SKM-1 treated with dmso at 0.1 percent for 144 hours (cell line): ENCODE results near the gene MFSD12.
"Not testable (repeated sequence)": the region's sequence is repeated elsewhere in the genome, so short reads cannot be mapped to it uniquely, and the experiment has no call there.

Experiments
- DNase-seq: peaks from one replicate; lab custom pipeline; 2025; ENCODE audit not compliant: unreplicated experiment; lab: John Stamatoyannopoulos, UW

Gene MFSD12

DNA sequence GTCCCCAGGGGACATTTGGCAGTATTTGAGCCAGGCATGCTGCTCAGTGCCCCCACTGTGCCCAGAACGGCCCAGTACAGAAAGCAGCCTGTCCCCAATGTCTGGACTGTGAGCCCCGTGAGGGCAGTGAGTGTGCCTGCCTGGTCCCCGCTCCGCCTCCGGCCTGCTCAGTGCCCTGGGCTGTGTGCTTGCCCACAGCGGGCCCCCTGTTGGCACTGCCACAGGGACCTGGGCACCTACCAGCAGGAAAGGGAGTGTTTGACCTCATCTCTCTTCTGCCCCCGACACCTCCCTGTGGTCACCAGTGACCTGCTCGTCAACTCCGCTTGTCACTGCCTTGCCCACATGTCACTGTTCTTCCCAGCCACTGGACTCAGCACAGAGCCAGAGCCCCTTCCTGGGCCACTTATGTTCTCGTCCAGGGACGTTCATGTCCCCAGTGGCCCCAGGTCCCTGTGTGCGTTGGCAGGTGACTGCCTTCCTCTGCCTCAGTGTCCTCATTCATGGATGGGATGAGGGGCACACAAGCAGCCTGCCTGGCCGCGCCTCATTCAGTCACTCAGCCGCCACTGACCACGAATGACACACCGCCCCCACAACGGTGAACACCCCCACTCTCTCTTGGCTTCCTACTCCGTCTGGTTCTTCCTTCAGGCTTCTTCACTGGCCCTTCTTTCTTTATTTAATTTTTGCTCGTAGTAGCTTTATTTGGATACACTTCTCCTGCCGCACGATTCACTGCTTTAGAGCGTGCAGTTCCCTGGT is 48.4 kb downstream of the MFSD12 start:
- DNase-seq = no peak

DNA sequence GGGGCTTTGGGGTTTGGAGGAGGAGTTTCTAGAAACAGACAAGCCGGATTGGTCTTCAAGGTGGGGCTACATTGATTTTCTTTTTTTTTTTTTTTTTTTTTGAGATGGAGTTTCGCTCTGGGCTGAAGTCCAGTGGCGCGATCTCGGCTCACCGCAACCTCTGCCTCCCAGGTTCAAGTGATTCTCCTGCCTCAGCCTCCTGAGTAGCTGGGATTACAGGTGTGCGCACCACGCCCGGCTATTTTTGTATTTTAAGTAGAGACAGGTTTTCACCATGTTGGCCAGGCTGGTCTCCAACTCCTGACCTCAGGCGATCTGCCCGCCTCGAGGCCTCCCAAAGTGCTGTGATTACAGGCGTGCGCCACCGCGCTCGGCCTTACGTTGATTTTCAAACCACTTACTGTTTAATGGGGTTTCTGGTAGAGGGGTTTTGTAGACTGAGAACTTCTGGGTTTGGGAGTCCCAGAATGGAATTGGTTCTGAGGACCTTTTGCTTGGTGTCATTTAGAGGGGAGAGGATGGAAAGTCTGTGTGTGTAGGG is 49.2 kb downstream of the MFSD12 start:
- not testable (repeated sequence) for DNase-seq

DNA sequence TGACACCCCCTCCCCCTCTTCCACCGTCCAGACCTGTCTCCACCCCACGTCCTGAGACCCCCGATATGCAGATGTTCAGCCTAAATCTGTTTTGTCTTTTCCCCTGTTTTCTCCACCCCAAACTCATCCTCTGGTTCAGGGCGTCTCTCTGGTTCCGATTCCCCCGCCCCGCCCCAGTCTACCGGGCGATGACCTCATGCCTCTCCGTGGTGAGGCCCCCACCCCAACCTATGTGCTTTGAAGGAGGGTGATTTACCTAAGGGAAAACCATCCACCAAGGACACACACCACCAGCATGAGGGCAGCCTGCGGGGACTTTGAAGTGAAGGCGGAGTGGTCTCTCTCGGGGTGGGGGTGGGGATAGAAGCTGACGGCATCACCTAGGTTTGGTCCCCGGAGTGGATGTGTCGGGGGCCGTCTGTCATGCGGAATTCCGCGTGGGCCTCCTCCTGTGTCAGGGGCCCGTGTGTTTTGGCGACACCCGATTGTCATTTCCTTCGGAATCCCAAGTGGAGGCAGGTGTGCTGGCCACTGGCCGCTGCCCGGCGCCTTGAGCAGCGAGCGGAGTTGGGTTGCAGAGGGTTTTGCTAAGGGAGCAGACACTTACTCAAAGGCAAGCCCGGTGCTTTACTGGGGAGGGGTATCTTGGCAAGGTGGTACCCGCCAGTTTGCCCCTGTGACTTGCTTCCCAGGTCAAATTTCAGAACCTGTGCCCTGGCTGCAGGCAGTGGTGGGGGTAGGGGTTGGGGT is 49.8 kb downstream of the MFSD12 start:
- DNase-seq = no peak

- no peak for DNase-seq
These were observed 50.7 kb downstream of the MFSD12 start for GRCh38 chr19:3506384-3507340.

- DNase-seq = peak; percentile 95
These were observed 51.6 kb downstream of the MFSD12 start, which contains the start of gene FZR1 for GRCh38 chr19:3505598-3506383. Gene FZR1 (plus strand): TSS chr19:3506311. CDS start chr19:3522990, 16,679 bp downstream.

GRCh38 chr19:3504735-3505134 is 52.7 kb downstream of the MFSD12 start:
- DNase-seq = no peak

- no peak for DNase-seq
These were observed 54.3 kb downstream of the MFSD12 start for GRCh38 chr19:3503036-3503572.

DNA sequence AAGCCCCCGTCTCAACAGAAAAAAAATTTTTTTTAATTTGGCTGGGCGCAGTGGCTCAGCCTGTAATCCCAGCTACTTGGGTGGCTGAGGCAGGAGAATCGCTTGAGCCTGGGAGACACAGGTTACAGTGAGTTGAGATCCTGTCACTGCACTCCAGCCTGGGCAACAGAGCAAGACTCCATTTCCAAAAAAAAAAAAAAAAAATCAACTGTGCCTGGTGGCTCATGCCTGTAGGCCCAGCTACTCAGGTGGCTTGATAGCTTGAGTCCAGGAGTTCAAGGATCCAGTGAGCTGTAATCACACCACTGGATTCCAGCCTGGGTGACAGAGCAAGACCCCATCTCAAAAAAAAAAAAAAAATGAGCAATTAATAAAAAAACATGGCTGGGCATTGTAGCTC is 55.6 kb downstream of the MFSD12 start:
- DNase-seq = no peak

- peak; percentile 98 for DNase-seq
These were observed 56.8 kb downstream of the MFSD12 start, which contains the start of gene DOHH for GRCh38 chr19:3500429-3501101. Gene DOHH (minus strand): TSS chr19:3500674. CDS start chr19:3496814, 3,860 bp downstream.

DNA sequence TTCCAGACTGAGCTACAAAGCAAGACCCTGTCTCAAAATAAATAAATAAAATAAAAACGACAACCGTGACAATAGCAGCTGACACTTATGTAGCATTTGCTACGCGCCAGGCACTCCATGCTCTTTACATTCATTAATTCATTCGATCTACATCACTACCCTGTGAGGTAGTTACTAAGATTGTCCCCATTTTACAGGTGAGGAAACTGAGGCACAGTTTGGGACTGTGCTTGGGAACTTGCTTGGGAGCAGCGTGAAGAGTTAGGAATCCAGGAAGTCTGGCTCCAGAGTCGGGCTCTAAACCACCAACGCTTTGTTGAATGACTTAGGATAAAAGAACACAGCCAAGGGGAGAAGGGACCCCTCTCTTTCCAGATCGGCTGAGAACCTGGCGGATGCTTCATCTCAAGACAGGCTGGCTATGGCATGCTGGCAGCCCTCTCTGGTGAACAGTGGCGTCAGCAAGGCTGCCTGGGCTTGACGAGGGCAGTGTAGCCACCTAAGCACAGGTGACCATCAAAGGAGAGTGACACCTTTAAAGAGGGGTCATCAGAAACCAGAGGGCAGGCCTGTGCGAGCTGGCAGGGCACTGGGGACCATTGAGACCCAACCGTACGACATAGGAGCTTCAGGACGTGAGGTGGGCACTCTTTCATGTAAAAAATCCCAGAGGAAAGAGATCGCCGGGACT is 57.5 kb downstream of the MFSD12 start:
- DNase-seq = no peak

- no peak for DNase-seq
These were observed 59.4 kb downstream of the MFSD12 start for GRCh38 chr19:3497757-3498520.

- no peak for DNase-seq
These were observed 60.8 kb downstream of the MFSD12 start for GRCh38 chr19:3496392-3497273.

GRCh38 chr19:3494559-3494958 is 62.8 kb downstream of the MFSD12 start:
- DNase-seq = no peak
